Spleen (tissue), 7 donors: ENCODE measurements around the gene IAPP.

ENCODE experiments used
- POLR2A ChIP-seq, 3 donors: fragments of 450-650 bp; IDR thresholded peaks; one replicate each; pipeline ENCODE4 v1.5.1; 2017; ENCODE audit warnings: antibody characterized with exemption in 3 of 3, mild to moderate bottlenecking in 1 of 3
- POLR2AphosphoS5 ChIP-seq, 3 donors: sonication (generic); formaldehyde crosslinking; IDR thresholded peaks; one replicate each; pipeline ENCODE4 v1.5.1; 2017; ENCODE audit warnings: antibody characterized with exemption in 3 of 3
- TF ChIP-seq, protein P1 (sequence below), 11 experiments: fragments of 200-600 bp in 7 of 11; fragments of 450-650 bp in 4 of 11; sonication (generic) in 4 of 11; IDR thresholded peaks in 8 of 11; conservative IDR thresholded peaks in 3 of 11; 1 replicate in 7 of 11; 2 replicates in 4 of 11; pipeline versions ENCODE4 v1.4.0 to v1.8.0; 2016 to 2021; ENCODE audit warnings: antibody characterized with exemption in 11 of 11, inconsistent platforms in 4 of 11, mild to moderate bottlenecking in 1 of 11
- donor health status: DM: no; HTN: no; CAD: no; lungs with moderate emphysema.
- donor health status: DM: no; HTN: no; CAD: no.
- donor health status: DM: no; HTN: no; CAD: no.

DNA sequence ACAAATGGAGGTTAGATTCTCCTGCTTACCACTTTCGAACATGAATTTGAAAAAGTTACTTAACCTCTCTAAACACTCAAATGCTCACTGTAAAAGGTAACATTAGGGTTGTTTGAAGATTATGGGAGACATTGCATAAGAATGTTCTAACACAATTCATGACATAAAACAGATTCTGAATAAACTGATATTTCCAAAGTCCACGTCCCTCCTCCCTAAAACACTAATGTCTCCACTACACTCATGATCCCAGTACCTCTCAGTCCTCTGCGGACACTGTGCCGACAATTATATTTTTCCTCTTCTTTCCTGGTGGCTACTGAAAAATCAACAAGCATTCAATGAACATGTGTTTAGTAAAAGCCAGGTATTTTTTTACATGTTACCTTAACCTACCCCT lies 18.8 kb upstream of the IAPP start:
- TF ChIP-seq POLR2AphosphoS5 (IDR thresholded peaks at IDR 0.05): no peak
- TF ChIP-seq POLR2A (IDR thresholded peaks at IDR 0.05): no peak
- TF ChIP-seq, protein P1, sequence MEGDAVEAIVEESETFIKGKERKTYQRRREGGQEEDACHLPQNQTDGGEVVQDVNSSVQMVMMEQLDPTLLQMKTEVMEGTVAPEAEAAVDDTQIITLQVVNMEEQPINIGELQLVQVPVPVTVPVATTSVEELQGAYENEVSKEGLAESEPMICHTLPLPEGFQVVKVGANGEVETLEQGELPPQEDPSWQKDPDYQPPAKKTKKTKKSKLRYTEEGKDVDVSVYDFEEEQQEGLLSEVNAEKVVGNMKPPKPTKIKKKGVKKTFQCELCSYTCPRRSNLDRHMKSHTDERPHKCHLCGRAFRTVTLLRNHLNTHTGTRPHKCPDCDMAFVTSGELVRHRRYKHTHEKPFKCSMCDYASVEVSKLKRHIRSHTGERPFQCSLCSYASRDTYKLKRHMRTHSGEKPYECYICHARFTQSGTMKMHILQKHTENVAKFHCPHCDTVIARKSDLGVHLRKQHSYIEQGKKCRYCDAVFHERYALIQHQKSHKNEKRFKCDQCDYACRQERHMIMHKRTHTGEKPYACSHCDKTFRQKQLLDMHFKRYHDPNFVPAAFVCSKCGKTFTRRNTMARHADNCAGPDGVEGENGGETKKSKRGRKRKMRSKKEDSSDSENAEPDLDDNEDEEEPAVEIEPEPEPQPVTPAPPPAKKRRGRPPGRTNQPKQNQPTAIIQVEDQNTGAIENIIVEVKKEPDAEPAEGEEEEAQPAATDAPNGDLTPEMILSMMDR (IDR thresholded peaks at IDR 0.05 in 8 of 11, conservative IDR thresholded peaks at IDR 0.05 in 3 of 11): no peak
